WI38 (cell line): Measurements from ENCODE around the gene KLHL8.

Experiments used
- H3K4me3 ChIP-seq: 2 replicates; pipeline ENCODE4 v1.5.1; 2011; ENCODE audit warnings: low read depth, mild to moderate bottlenecking, control low read depth, low read length
- CTCF ChIP-seq: IDR thresholded peaks from 2 replicates; pipeline ENCODE4 v1.5.1; 2012; ENCODE audit warnings: low read depth, mild to moderate bottlenecking, control low read depth, low read length

Gene KLHL8

GRCh38 chr4:87196146-87196545 lies 24.3 kb downstream of the KLHL8 start:
- no peak for TF ChIP-seq CTCF
- no peak overlapping the region for H3K4me3 ChIP-seq

DNA sequence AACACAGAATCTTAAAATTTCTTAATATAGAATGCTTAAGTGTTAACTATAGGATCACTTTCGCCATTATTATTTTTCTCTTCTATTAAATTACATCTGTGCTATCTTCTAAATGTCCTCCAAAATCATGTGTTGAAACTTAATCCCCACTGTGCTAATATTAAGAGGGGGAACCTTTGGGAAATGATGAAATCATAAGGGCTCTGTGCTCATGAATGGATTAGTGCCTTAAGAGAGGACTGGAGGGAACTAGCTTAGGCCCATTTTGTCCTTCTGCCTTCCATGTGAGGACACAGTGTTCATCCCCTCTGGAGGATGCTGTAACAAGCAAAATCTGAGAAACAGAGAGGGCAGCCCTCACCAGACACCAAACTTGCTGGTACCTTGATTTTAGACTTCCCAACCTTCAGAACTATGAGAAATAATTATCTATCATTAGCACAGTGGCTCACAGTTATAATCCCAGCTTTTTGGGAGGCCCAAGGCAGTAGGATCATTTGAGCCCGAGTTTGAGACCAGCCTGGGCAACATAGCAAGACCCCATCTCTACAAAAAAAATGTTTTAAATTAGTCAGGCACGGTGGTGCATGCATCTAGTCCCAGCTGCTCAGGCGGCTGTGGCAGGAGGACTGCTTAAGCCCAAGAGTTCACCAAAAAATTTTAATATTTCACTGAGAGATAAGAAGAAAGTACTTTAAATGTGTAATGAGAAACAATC lies 26.3 kb downstream of the KLHL8 start:
- no peak overlapping the region for H3K4me3 ChIP-seq
- TF ChIP-seq CTCF: no peak

GRCh38 chr4:87192145-87192919 lies 28.1 kb downstream of the KLHL8 start:
- no peak for TF ChIP-seq CTCF
- no peak overlapping the region for H3K4me3 ChIP-seq

- TF ChIP-seq CTCF: no peak
- no peak overlapping the region for H3K4me3 ChIP-seq
Measured at GRCh38 chr4:87188932-87189331, 31.5 kb downstream of the KLHL8 start.

- no peak overlapping the region for H3K4me3 ChIP-seq
Measured at GRCh38 chr4:87188048-87188447, 32.4 kb downstream of the KLHL8 start.

DNA sequence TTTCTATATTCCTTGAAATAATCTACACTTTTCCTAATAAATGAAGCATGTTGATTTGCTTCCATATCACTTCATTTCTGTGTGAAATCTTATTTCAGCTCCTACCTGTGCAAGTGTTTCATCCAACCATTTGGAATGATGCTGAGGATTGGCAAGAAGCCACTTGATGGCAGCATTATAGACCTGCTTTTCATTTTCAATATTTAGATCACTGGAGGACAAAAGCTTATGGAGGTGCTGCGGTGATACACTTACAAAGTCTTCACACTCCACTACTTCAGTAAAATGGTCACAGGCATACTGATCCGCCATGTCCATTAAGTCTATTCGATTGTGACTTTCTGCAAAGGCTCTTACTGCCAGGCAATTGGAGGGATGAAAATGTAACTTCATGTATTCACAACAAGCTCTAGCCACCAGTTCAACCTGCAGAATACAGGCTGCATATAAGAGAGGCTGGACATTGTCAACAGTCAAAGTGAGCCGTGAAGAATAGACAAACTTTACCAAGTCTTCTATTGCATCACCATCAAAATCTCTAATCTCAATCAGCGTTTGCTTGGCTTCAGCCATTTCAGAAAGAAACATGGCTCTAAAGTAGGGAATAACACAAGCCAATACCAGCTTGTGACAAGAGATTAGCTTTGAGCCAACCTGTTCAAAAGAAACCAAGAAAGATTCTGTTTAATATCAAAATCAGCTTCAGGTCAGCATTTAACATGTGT lies 35.1 kb downstream of the KLHL8 start:
- no peak overlapping the region for H3K4me3 ChIP-seq
- TF ChIP-seq CTCF: no peak

More at GRCh38 chr4:87188048-87188447, 32.4 kb downstream of the KLHL8 start:
- TF ChIP-seq CTCF: no peak

DNA sequence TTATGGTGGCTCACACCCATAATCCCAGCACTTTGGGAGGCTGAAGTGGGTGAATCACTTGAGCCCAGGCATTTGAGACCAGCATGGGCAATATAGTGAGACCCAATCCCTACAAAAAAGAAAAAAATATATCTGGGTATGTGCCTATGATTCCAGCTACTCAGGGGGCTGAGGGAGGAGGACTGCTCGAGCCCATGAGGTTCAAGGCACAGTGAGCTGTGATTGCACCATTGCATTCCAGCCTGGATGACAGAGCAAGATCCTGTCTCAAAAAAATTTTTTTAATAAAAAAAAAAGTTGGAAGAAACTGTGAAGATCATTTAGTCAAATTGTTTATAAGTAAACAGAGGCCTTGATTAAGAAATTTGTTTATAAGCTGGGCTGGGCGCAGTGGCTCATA lies 39.7 kb downstream of the KLHL8 start:
- no peak for TF ChIP-seq CTCF

More for the DNA sequence above, 39.7 kb downstream of the KLHL8 start:
- H3K4me3 ChIP-seq: no peak overlapping the region
